Hematopoietic multipotent progenitor cell treated with erythropoietin and hydrocortisone succinate and interleukin-3 and kit ligand, for 4 days (in vitro differentiated cells): ENCODE measurements around the gene UROC1.

Source experiments
- DNase-seq: peaks from one replicate; pipeline ENCODE4 v3.0.0-alpha.2; 2015

Gene UROC1

DNA sequence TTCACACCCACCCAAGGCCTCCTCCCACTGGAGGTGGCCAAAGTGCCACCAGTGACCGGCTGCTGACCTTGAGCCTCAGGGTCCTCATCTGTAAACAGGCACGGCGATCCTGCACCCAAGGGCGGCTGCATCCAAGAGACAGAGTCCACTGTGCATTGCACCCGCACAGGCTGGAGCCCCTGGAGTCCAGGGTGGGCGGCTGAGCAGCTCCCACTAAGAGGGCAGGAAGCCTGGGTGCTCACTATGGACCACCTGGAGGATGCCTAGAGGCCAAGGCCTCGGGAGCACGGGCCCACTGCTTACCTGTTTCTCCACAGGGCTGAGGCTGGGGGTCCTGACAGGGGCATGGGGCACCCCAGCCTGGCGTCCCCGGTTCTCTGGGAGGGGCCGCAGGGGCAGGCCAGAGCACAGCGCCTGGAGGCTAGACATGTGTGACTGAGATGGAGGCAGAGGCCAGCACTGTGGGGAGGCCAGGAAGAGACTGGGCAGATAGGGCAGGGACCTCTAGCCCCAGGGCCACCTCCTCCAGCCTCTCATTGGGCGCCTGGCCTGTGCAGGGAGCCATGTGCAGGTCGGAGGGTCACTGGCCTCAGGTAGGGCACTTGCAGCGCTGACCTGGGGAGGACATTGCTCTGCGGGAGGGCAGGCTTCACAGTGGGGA, at the start of gene UROC1:
TSS of gene UROC1 (minus strand) at position 483 of the 661 bp plus-strand sequence. CDS start at position 429, 54 bp downstream.
- no peak for DNase-seq

DNA sequence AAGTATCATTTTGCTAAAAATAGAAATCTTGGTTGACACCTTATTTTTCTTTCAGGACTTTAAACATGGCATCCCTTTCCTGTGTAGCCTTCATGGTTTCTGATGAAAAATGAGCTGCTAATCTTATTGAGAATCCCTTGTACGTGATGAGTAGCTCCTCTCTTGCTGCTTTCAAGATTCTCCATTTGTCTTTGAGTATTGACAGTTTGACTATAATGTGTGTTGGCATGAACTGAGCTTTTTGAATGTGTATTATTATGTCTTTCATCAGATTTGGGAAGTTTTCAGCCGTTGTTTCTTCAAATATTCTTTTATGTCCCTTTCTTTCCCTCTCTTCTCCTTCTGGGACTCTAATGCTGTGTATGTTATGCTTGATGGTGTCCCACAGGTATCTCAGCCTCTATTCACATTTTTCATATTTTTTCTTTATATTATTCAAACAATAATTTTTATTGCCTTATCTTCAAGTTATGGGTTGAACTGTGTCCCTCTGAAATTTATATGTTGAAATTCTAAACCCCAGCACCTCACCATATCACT, 45.2 kb upstream of the UROC1 start:
- DNase-seq: no peak

DNA sequence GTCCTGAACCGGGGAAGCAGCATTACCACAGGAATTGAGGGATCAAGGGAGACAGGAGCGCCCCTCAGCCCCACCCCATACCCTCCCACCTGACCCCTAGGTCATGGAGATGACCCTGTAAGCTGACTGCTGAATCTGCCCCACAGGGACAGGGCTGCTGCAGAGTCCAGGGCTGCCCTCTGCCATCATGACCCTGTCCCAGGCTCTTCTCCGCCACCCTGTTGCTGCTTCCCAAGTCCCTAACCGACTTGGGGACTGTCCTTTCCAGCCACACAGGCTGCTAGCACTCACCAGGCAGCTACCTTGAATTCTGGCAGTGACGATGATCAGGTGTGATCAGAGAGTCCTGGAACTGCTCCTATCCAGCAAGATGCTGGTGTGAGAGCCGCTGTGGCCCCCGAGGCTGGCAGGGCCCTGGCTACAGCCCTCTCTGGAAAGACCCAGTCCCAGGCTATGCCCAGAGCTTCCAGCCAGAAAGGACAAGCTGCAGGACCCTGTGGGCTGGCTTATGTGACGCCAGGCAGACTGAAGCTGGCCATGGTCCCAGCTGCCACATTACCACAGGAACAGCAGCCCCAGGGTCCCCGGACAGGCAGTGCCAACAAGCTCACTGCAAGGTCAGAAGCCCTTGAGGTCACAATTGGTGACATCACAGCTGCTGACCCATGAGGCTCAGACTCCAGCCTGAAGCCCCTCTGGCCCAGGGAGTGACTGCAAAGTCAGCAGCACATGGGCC, 40.9 kb upstream of the UROC1 start, which contains the start of gene C3orf22:
TSS of gene C3orf22 (minus strand) at position 597 of the 736 bp plus-strand sequence. CDS start 5,542 bp downstream, outside the sequence.
- no peak for DNase-seq

DNA sequence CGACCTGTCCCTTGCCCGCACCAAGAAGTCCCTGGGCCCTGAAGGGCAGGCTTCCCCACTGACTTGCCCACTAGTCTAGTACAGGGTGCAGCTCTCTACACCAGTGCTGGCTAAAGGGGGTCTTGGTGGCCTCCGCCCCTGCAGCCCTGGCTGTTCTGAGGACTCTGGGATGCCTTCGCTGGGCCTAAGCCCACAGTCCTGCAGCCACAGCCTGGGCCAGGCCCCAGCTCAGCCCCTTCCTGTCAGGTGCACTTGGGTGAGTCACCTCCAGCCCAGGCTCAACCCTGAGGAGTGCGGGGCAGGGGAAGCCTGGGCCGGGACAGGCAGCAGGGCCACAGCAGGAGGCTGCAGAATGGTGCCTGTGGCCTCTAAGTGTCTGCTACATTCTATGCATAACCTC, 40.2 kb upstream of the UROC1 start:
- no peak for DNase-seq

DNA sequence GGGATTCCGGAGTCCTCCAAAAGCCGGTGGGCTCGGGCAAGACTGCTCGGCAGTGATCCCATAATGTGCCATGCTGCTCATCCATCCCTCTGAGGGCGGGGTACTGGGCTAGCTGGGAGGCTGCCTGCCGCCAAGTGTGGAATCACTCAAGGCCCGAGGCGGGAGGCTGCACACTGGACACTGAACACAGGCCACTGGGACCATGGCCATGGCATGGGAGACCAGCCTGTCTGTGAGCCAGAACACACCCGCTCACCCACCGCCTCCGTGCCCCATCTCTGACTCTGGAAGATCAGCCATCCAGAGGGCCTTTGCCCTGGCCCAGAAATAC, 39.8 kb upstream of the UROC1 start:
- no peak for DNase-seq

DNA sequence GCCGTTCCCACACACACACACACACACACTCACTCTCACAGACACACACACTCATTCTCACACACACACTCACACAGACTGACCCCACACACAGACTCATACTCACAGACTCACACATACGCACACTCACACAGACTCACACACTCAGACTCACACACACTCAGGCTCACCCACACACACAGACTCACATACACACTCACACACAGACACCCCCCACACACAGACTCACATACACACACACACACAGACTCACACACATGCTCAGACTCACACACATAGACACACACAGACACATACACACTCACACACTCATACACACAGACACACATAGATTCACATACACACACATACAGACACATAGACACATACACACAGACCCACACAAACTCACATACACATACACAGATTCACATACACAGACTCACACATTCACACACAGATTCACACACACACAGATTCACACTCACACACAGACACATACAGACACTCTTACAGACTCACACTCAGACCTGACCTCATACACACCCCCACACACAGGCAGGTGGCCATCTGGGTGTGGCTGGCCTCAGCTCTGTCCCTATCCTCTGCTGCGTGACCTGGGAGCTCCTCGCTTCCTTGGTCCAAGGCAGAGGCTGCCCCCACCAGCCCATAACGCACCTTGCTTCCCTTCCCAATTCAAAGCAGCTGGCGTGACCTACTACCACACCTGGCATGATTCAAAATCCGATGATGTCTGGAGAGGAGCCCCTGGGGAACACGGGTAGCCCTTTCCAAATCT, 39.3 kb upstream of the UROC1 start:
- DNase-seq: no peak

DNA sequence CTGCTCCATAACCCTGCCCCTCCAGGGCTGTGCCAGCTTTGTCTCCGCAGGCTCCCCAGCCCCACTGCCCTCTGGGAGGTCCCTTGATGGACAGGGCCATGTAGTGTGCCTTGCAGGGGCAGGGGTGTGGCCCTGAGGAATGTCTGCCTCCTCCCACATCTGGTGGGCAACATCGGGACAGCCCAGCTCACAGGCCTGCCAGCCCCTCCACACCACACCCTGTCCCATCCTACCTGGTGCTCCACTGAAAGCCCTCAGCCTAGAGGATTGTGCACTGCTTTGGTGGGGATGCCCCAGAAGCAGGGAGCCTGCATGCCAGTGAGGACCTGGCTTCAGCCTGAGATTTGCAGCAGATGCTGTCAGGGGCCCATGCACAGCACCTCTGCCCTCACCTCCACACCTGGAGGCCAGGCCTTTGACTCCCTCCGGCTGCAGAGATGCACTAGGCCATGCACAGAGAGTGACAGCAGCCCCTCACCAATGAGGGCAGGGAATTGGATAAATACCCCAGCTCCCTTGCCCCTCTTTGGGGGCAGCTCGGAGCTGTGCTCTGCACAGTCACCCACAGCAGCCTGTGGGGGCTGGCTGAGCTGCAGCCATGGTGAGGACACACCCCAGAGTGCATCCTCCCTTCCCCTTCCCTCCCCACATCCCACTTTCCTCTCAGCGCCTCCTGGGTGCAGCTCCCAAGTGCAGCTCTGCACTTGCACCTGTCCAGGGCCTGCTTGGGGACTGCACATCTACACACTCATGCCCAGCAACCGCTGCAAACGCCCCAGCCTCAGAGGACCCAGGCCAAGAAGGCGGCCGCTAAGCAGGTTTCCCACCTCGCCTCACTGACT, 38.4 kb upstream of the UROC1 start:
- DNase-seq: no peak

DNA sequence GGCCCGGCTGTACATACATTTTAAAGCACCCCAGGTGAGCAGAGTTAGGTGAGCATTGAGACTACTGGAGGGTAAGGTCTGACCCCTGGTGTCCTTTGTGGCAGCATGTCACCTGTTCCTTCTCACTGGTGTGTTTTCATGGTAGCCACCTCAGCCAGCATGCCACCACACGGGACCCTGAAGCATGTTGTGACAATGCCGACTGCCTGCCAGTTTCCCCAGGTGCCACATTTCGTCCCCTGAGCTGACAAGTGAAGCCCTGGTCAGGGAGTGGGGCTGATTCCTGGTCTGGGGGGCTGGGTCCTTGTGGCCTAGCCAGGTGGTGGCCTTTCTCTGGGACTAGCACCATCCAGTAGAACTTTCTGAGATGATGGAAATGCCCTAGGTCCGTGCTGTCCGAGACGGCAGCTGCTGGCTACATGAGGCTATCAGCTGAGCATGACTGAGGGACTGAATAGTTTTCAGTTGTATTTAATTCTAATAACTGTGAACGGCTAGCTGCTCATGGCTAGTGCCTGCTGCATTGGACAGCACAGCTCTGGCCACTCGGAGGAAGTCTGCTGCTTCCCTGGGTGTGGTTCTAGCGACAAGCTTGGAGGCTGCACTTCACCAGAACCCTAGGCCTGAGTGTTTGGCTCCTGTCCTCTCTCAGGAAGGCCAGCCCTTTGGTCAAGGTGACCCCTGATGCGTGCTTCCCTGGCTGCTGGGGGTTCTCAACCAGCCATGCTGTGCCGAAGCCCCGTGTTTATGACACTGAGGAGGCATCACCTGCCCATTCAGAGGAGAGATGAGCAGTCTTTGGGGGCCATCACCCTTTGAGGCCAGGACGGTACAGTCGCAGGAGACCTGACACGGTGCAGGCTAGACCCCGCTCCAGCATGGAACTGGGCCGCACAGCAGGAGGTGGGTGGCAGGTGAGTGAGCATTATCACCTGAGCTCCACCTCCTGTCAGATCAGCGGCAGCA, 37.3 kb upstream of the UROC1 start:
- no peak for DNase-seq

DNA sequence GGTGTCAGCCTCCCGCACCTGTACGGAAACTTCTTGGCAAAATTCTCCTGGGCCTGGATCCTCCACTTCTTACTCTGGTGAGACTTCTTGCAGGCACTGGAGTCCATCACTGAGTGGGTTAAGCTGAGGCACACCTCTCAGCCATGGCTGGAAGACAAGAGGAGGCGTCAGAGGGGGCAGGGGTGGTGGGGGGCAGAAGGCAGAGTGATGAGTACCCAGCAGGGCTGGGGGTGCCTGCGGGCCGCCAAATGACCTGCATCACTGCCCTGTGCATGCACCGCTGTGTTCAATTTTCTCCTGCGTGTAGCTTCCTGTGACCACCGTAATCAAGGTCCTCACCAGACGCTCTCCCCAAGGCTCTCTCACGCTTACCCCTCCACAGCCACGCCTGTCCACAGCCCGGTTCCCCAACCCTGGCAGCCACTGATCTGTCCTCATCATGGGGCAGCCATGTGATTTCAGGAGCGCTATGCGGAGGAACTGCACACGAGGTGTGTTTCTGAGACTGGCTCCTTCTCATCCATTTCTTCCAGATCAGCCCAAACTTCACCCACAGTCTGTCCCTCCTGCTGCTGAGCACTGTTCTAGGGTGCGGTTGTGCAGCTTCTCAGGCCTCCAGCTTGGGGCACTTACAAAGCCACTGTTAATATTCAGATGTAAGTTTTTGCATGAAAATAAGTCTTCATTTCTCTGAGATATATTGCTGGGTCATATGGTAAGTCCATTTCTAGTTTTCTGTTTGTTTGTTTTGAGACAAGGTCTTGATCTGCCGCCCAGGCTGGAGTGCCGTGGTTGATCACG, 35.9 kb upstream of the UROC1 start:
- no peak for DNase-seq

DNA sequence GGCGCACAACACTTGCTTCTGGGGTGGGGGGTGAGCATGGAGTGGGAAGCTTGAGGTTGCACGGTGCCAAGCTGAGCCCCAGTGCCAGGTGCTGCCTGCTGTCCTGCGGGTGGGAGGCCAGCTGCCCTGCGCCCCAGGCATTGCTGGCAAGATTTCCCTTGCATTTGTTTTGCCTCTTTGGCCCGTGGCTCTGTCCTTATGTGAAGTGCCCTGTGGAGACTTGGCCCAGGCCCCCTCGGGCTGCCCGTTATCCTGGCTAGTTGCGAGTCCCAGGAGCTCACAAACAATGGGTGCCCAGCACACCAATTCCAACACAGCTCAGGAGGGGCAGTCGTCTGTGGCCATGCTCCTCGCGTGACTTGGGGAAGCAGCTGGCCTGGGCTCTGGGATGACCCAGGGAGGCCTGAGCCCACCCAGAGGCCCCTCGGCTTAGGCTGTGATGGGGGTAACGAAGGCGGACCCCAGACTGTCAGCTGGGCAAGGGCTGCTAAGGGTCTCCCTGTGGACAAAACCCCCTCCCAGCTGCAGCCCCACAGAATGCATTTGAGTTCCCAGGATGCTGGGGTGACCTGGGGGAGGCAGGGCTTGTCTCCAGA, 35.2 kb upstream of the UROC1 start:
- DNase-seq: no peak

DNA sequence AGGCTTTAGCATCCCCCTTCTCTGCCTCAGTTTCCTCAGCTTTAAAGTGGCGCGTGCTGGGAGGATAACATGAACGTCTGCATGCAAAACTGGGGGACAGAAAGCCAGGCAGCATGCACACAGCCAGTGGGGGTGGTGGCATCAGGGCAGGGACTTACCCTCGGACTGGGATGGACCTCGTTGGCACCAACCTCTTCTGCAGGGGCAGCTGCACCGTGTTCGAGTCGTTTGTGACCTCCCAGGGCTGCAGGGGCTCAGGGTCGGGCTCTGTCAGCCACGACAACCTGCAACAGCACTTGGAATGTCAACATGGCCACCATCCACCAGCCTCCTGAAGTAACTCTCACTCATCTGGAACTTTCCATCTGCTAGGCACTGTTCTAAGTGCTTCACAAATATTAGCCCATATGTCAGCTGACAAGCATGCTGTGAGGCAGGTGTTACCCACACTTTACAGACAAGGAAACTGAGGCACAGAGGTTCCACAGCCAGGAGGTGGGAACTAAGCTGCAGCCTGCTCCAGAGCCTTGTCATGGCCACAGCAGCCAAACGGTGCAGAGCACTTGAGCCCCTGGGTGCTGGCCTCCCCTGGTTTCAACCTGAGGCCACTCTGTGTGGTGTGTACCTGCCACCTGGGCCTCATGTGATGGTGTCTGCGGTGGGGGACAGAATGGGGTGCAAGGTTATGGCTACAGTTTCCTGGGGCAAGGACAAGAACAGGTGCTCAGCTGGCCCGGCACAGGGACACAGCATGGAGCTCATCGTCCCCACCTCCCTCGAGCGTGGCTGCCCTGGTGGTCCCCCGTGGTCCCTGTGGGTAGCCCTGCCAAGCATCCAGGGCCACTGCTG, 34.5 kb upstream of the UROC1 start:
- DNase-seq: no peak

DNA sequence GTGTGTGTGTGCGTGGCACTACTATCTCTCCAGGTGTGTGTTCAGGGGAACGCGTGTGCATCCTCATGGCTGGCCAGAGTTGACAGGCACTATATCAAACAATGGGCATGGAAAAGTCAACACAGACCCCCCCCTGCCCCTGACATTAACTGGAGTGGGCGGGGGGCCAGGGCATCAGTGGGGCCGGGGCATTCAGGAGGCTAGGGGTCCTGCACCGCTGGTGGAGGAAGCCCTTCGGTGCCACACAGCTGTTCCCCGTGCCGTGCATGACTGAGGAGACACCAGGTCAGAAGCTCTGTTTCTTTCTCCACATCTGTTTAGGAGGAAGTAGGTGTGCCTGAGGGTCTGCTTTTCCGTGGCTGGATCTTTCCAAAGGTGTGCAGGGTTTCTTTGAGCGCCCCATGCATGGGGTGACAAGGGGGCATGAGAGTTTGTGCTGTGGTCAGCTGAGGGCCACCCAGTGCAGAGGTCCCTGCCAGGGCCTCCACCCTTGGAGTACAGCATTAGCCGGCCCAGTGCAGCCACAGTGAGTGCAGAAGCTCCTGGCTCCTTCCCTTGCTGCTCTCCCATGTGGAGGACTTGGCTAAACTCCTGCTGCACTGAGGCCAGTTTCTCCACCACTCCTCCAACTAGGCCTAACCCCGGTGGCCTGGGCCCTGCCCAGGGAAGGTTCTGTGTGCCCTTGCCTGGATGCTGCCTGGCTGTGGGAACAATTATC, 33.7 kb upstream of the UROC1 start:
- DNase-seq: no peak

DNA sequence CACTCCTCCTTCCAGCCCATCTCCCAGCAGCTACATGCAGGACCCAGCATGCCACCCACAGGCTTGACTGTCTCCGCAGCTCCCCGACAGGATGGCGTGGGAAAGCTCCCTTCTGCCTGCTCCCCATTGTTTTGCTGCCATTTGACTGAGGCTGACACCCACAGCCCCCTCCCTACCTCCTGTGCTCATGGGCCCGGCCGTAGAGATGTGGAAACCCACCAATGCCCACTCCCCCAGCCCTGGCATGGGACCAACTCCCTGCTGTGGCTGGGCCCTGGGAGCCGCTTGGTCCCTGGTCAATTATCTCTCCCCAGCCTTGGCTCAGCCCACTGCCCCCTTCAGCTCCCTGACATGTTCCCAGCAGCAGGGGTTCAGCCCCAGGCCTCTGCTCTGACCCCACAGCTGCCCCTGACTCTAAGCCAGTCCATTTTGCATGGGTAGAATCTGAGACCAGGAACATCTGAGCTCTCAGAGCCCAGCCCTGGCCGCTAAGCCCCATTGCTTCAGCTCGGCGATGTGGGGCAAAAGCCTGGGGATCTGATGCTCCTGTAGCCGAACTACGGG, 33.0 kb upstream of the UROC1 start:
- DNase-seq: no peak

DNA sequence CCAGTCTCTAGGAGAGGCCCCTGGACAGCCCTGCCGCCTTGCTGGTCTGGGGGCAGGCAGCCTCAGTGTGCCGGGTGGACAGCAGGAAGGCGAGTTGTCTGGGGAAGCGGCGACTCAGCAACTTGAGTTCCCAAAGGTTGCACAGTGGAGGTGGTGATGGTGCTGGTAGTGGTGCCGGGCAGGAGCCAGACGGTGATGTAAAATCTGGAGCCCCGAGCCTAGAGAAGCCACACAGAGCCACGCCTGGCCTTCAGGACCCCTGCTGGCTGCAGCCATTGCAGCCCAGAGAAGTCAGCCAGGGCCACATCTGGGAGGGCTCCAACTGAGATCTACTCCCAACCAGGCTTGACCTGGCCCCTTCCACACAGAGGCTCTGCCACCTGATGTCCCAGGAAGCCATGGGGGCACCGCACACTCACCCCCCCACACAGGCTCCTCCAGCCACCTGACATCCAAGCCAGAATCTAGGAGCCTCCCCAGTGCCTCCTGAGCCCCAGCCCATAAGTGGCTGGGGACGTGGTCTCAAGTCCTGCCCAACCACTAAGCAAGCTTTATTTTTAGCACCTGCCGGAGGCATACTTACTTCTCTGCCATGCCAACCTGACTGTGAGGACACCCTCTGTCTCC, 32.4 kb upstream of the UROC1 start:
- no peak for DNase-seq

DNA sequence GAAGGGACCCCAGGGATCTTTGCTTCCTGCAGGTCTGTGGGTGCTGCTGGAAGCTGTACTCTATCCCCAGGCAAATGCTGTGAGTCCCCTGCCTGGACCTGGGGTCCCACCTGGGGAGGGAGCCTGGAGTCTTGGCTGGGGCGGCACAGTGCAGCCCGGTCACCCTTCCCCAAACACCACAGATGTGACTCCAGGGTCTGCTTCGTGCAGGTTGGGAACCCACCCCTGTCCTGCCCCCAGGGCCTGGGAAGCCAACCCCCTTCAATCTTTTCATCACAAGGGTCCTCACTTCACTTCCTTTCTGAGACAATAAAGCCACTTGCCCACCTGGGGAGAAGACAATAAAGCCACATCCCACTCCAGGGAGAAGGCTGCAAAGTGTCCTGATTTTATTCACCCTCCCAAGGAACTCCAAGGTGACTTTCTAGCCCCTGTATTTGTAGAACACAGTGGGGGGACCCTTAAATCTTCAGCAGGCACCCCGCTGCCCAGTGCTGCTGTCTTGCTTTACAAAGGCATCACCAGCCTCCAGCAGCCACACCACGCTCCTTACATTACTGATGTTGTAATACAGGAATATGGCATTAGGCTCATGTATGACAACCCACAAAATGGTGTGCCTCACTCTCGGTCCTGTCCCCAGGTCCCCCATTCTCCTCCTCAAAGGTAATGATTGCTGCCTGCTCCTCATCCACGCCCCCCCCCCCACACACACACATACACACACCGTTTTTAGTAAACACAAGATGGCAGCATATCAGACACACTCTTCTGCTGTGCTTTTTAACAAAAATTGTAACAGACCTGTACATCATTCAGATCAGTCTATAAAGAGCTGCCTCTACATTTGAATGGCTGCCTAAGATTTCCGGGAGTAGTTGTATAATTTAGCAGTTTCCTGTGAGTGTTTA, 31.2 kb upstream of the UROC1 start:
- no peak for DNase-seq

DNA sequence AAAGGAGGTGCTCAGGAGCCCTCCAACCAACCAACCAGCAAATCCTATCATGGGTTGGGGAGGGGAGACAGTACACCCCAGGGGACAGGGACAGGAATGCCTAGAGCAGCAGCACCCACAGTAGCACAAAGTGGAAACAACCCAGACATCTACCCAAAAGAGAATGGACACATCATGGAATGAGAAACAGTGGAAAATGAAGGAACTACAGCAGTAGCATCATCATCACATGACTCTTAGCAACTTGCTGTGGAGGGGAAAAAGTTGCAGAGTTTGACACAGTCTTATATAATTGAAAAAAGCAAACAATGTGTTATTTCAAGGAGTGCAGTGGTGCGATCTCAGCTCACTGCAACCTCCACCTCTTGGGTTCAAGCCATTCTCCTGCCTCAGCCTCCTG, 30.1 kb upstream of the UROC1 start:
- DNase-seq: no peak
